Measurements from ENCODE around the gene PRND. TPM values are rescaled to one million over a fixed set of nuclear protein-coding genes. Genes with fewer than 3 reads are reported as not detected.

Gene PRND
- total and polyA plus RNA-seq, 2 of the 13 experiments (the other 11 are each of a cell fraction or from before 2014, with no cell fraction given) = not detected

DNA sequence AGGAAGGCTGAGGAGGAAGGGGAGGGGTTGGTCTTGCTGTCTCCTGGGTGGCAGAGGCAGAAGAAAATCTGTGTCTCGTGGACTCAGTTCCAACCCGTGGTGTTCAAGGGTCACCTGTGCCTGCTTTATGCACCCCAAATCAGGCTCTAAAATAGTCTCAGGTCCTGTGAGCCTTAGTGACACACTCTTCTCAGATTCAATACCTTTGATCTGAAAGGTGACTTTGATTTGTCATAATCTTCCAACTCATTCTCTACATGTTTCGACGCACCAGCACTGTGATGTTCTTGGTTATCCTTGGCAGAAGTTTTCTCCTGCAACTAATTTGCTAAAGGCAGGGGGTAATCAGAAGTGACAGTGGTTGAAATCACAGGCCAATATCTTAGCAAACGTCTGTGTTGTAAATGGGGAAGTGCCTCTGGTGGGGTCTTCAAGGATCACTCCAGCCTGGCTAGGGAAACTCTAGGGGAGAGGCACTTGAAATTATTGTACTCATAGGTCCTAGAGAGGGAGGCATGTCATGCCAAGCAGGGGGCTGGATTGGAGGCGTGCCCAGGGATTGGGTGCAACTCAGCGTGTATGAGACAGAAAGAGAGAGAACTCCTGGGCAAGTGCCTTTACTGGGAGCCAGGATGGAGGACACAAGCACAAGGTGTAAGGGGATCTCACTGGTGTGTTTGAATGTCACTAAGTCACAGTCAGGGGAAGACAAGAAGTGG lies 19.0 kb upstream of the PRND start (continued):
- TF ChIP-seq, protein P1, sequence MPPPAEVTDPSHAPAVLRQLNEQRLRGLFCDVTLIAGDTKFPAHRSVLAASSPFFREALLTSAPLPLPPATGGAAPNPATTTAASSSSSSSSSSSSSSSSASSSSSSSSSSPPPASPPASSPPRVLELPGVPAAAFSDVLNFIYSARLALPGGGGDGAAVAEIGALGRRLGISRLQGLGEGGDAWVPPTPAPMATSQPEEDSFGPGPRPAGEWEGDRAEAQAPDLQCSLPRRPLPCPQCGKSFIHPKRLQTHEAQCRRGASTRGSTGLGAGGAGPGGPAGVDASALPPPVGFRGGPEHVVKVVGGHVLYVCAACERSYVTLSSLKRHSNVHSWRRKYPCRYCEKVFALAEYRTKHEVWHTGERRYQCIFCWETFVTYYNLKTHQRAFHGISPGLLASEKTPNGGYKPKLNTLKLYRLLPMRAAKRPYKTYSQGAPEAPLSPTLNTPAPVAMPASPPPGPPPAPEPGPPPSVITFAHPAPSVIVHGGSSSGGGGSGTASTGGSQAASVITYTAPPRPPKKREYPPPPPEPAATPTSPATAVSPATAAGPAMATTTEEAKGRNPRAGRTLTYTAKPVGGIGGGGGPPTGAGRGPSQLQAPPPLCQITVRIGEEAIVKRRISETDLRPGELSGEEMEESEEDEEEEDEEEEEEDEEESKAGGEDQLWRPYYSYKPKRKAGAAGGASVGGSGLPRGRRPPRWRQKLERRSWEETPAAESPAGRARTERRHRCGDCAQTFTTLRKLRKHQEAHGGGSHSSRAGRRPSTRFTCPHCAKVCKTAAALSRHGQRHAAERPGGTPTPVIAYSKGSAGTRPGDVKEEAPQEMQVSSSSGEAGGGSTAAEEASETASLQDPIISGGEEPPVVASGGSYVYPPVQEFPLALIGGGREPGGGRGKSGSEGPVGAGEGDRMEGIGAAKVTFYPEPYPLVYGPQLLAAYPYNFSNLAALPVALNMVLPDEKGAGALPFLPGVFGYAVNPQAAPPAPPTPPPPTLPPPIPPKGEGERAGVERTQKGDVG (CRISPR knock-in tag; IDR thresholded peaks at IDR 0.05; ENCODE audit: borderline replicate concordance) = no peak

DNA sequence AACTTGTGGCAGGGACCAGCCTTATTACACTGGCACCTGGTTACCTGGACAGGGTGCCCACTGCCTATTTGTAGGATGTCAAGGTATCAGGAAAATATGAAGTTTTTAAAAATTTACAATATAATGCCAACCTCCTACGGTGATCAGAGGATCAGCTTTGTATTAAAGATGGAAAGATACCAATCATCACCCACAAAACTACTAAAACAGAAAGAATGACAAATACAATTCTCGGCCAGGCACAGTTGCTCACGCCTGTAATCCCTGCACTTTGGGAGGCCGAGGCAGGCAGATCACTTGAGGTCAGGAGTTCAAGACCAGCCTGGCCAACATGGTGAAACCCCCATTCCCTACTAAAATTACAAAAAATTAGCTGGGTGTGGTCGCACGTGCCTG lies 18.4 kb upstream of the PRND start:
- H3K79me2 ChIP-seq (ENCODE audit: insufficient read depth, low read length) = peaks cover 2% of the 10 kb centered on the region
- peaks cover 0 to 23% of the 10 kb centered on the region in 2 experiments; a peak in 4 of 5 replicates for H3K27me3 ChIP-seq (ENCODE audit: control insufficient read depth in 1 of 2, insufficient read depth in 2 of 2, low read length in 2 of 2)
- no peaks in the 10 kb centered on the region for H3K9me3 ChIP-seq (ENCODE audit: low read length)
- FAIRE-seq = no peak
- CTCF ChIA-PET (ENCODE audit: low intra/inter-chr PET ratio, low total read pairs) = no interaction called here
- POLR2A ChIA-PET = no interaction called here
- H3K4me1 ChIP-seq (ENCODE audit: insufficient read depth, low read length) = peaks cover 16% of the 10 kb centered on the region
- 65% methylated on average over 6 of the region's 6 CpGs for WGBS (ENCODE audit: low lambda C conversion rate)
- no peaks in the 10 kb centered on the region for H4K20me1 ChIP-seq (ENCODE audit: insufficient read depth, low read length)
- in situ Hi-C loops (cut with HindIII; ENCODE audit: extremely low pct_ligation_motif_present, low pct_unique_long_range_greater_than_20kb) (no loop called here), intact Hi-C loops (cut with micrococcal nuclease; ENCODE audit: unreplicated experiment) (no loop called here)
- H3K36me3 ChIP-seq (replicated peaks in 1 of 2; ENCODE audit: control insufficient read depth in 1 of 2, insufficient read depth in 2 of 2, low read length in 2 of 2) = peaks cover 12 to 20% of the 10 kb centered on the region in 2 experiments
- no peak overlapping the region for H2AFZ ChIP-seq (ENCODE audit: low read length)
- H3K4me3 ChIP-seq (replicated peaks in 1 of 3; ENCODE audit: insufficient read depth in 1 of 3, low read depth in 2 of 3, low read length in 3 of 3) = no peak overlapping the region
- no peak overlapping the region for H3K9ac ChIP-seq (ENCODE audit: insufficient read depth, low read depth, low read length)
- BruUV-seq (replicated peaks) = no TSS peak
- no peak overlapping the region for H3K4me2 ChIP-seq (ENCODE audit: low read depth, low read length)
- H3K27ac ChIP-seq (ENCODE audit: extremely low read length, insufficient read depth, low read length) = no peak overlapping the region
- ATAC-seq = no peak
- DNase-seq (ENCODE audit: low spot score) = no peak
- TF ChIP-seq, protein P2, sequence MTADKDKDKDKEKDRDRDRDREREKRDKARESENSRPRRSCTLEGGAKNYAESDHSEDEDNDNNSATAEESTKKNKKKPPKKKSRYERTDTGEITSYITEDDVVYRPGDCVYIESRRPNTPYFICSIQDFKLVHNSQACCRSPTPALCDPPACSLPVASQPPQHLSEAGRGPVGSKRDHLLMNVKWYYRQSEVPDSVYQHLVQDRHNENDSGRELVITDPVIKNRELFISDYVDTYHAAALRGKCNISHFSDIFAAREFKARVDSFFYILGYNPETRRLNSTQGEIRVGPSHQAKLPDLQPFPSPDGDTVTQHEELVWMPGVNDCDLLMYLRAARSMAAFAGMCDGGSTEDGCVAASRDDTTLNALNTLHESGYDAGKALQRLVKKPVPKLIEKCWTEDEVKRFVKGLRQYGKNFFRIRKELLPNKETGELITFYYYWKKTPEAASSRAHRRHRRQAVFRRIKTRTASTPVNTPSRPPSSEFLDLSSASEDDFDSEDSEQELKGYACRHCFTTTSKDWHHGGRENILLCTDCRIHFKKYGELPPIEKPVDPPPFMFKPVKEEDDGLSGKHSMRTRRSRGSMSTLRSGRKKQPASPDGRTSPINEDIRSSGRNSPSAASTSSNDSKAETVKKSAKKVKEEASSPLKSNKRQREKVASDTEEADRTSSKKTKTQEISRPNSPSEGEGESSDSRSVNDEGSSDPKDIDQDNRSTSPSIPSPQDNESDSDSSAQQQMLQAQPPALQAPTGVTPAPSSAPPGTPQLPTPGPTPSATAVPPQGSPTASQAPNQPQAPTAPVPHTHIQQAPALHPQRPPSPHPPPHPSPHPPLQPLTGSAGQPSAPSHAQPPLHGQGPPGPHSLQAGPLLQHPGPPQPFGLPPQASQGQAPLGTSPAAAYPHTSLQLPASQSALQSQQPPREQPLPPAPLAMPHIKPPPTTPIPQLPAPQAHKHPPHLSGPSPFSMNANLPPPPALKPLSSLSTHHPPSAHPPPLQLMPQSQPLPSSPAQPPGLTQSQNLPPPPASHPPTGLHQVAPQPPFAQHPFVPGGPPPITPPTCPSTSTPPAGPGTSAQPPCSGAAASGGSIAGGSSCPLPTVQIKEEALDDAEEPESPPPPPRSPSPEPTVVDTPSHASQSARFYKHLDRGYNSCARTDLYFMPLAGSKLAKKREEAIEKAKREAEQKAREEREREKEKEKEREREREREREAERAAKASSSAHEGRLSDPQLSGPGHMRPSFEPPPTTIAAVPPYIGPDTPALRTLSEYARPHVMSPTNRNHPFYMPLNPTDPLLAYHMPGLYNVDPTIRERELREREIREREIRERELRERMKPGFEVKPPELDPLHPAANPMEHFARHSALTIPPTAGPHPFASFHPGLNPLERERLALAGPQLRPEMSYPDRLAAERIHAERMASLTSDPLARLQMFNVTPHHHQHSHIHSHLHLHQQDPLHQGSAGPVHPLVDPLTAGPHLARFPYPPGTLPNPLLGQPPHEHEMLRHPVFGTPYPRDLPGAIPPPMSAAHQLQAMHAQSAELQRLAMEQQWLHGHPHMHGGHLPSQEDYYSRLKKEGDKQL (CRISPR knock-in tag; IDR thresholded peaks at IDR 0.05; ENCODE audit: low read depth) = no peak
- TF ChIP-seq ATAD3A (CRISPR knock-in tag; IDR thresholded peaks at IDR 0.05) = no peak
- TF ChIP-seq NCOA1 (CRISPR knock-in tag; IDR thresholded peaks at IDR 0.05) = no peak
- TF ChIP-seq SUZ12 (IDR thresholded peaks at IDR 0.05; ENCODE audit: low read depth, low read length) = no peak
- TF ChIP-seq, protein P3, sequence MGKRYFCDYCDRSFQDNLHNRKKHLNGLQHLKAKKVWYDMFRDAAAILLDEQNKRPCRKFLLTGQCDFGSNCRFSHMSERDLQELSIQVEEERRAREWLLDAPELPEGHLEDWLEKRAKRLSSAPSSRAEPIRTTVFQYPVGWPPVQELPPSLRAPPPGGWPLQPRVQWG (CRISPR knock-in tag; IDR thresholded peaks at IDR 0.05; ENCODE audit: borderline replicate concordance, low read depth) = no peak
- no peak for TF ChIP-seq GPN1 (CRISPR knock-in tag; IDR thresholded peaks at IDR 0.05; ENCODE audit: borderline replicate concordance)
- TF ChIP-seq, protein P4, sequence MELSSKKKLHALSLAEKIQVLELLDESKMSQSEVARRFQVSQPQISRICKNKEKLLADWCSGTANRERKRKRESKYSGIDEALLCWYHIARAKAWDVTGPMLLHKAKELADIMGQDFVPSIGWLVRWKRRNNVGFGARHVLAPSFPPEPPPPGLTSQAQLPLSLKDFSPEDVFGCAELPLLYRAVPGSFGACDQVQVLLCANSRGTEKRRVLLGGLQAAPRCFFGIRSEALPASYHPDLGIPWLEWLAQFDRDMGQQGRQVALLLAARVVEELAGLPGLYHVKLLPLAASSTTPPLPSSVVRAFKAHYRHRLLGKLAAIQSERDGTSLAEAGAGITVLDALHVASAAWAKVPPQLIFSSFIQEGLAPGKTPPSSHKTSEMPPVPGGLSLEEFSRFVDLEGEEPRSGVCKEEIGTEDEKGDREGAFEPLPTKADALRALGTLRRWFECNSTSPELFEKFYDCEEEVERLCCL (CRISPR knock-in tag; IDR thresholded peaks at IDR 0.05; ENCODE audit: borderline replicate concordance) = no peak
- TF ChIP-seq MAFG (CRISPR knock-in tag; IDR thresholded peaks at IDR 0.05) = no peak
- no peak for TF ChIP-seq ZNF382 (CRISPR knock-in tag; IDR thresholded peaks at IDR 0.05; ENCODE audit: borderline replicate concordance)
- TF ChIP-seq ZNF746 (CRISPR knock-in tag; IDR thresholded peaks at IDR 0.05) = no peak

Measured in HepG2 (cell line).